Skeletal muscle cell (primary cell): ENCODE measurements around the gene KIF6.

ENCODE experiments used
- DNase-seq: peaks from one replicate; pipeline ENCODE4 v3.0.0-alpha.2; 2010; ENCODE audit warnings: low read depth
- H3K4me3 ChIP-seq: 2 replicates; pipeline ENCODE4 v1.5.1; 2011; ENCODE audit warnings: low read depth, mild to moderate bottlenecking, control low read depth, low read length, moderate library complexity

KIF6 gene

GRCh38 chr6:39565956-39566355 lies 159.3 kb downstream of the KIF6 start:
- no peak for DNase-seq
- no peak overlapping the region for H3K4me3 ChIP-seq

- no peak overlapping the region for H3K4me3 ChIP-seq
- DNase-seq, result no peak
These were observed 161.5 kb downstream of the KIF6 start for GRCh38 chr6:39563566-39564311.

DNA sequence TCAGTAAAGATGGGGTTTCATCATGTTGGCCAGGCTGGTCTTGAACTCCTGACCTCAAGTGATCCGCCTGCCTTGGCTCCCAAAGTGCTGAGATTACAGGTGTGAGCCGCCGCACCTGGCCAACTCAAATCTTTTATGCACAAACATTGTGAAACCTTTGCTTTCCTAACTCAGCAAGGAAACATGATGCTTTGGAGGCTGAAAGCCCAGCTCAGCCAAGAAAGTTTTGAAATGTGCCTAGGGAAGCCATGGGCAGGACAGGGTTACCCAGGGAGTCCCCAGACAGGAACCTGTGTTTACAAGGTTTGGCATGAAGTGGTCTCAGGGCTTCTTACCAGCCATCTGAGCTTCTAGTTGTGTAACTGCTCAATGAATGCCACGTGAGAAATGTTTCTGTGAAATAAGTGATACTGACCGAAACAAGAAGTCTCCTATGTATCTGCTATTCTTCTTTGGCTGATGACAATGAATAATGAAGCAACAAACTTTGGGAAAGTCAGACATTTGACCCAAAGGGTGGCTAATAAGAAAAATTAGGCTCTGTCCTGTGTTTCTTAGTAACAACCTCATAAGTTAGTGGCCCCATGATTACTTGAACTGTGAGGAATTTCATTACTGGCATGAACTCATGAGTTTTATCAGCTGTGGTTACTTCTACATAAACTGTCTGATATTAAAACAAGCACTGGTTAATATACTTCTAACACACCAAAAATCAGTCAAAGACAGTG lies 163.5 kb downstream of the KIF6 start:
- no peak for DNase-seq
- H3K4me3 ChIP-seq, result no peak overlapping the region

DNA sequence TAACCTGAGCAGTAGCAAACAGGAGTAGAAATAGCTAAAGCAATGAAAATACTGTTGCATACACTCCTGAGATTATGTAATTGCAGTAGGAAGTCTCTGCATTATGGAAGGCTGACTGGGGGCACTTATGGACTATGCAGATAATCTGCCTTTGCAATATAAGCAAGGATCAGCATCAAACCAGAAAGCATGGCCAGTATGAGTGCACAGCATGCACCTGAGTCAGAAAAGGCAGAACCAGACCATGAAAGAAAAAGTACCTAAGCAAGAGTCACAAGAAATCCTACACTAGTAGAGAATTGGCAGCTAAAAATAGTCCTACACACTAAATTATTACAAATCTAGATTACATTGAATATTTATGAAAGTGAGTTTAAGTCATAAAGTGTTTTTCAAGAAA lies 164.3 kb downstream of the KIF6 start:
- no peak overlapping the region for H3K4me3 ChIP-seq
- no peak for DNase-seq

DNA sequence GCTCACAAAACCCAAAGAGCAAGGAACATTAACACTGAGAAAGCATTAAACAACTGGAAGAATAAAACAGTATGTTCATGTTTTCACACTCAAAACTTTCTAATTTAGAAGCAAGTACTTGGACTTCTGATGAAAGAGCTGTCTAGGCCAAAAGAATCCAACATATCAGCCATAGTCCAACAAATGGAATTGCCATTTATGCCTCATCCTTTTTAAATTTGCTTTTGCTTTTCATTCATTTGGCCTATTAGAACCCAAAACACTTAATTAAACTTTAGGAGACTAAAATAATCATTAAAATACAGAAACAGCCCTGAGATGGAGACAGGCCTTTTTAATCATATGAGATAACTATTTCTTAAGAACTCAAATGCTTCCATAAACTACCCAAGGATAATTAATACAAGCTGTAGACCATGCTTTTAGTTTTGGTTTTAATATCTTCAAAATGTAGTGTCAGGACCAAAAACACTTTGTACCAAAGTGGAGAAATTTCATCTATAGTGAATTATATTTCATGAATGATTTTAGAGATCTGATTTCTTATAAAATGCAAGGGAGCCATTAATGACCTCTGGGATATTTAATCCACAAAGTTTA lies 166.5 kb downstream of the KIF6 start:
- no peak for DNase-seq
- H3K4me3 ChIP-seq, result no peak overlapping the region

GRCh38 chr6:39558079-39558478 lies 167.1 kb downstream of the KIF6 start:
- no peak overlapping the region for H3K4me3 ChIP-seq
- DNase-seq, result no peak

- no peak overlapping the region for H3K4me3 ChIP-seq
- no peak for DNase-seq
These were observed 170.1 kb downstream of the KIF6 start for GRCh38 chr6:39555136-39555535.

GRCh38 chr6:39553860-39554802 lies 171.1 kb downstream of the KIF6 start:
- H3K4me3 ChIP-seq, result no peak overlapping the region
- no peak for DNase-seq

DNA sequence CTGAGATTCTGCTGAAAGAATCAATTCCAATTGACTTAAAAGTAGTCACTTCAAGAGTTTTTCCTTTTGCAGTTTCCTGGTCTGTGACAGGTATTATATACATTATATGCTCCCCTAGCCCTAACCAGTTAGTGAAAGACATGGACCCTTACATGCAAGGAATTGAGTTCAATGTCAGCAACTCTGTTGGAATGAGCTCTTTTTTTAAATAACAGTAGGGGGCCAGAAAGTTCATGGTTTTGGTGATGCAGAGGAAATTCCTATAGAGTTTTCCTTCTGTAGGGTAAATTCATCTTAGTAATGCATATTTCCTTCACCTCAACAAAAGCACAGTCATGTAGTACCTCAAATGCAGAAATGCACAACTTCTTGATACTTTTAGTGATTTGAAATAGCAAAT lies 172.2 kb downstream of the KIF6 start:
- DNase-seq, result no peak
- no peak overlapping the region for H3K4me3 ChIP-seq

DNA sequence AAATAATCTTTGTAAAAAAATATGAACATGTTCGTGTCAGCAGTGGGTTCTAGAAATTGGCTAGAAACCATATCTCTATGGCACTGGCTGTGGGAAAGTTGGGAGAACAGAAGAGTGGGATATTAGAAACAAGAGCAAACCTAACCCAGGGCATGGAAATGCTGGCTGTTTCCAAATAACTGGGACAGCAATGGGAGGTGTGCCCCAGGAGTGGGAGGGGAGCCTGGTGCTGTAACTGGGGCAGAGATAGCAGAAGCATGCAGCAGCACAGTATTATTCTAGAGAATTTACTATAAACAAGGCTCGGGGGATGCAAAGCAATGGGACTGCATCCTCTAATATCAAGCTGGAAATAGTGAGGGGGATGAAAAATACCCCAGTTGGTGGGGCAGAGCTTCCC lies 175.0 kb downstream of the KIF6 start:
- DNase-seq, result no peak
- H3K4me3 ChIP-seq, result no peak overlapping the region

DNA sequence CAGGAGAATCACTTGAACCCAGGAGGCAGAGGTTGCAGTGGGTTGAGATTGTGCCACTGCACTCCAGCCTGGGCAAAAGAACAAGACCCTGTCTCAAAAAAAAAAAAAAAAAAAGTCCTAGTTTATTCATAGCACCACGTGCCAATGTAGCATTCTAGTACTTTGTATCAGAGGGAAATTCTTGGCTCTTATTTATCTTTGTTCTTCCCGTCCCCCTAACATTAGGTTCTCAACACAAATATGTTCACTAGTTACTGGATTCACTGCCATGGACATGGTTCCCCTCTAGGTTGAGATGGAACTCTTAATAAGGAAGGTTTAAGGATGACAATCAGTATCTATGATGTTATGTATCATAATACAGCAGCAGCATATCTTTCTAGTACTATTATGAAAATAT lies 178.5 kb downstream of the KIF6 start:
- no peak for DNase-seq

GRCh38 chr6:39543950-39544349 lies 181.3 kb downstream of the KIF6 start:
- H3K4me3 ChIP-seq, result no peak overlapping the region
- no peak for DNase-seq

More for the DNA sequence above, 178.5 kb downstream of the KIF6 start:
- no peak overlapping the region for H3K4me3 ChIP-seq

GRCh38 chr6:39543095-39543494 lies 182.1 kb downstream of the KIF6 start:
- DNase-seq, result no peak
- no peak overlapping the region for H3K4me3 ChIP-seq

- no peak for DNase-seq
- H3K4me3 ChIP-seq, result no peak overlapping the region
These were observed 184.8 kb downstream of the KIF6 start for GRCh38 chr6:39540454-39540853.

- no peak for DNase-seq
- H3K4me3 ChIP-seq, result no peak overlapping the region
These were observed 194.9 kb downstream of the KIF6 start for GRCh38 chr6:39530201-39530759.

- no peak overlapping the region for H3K4me3 ChIP-seq
- DNase-seq, result no peak
These were observed 197.2 kb downstream of the KIF6 start for GRCh38 chr6:39527792-39528564.

DNA sequence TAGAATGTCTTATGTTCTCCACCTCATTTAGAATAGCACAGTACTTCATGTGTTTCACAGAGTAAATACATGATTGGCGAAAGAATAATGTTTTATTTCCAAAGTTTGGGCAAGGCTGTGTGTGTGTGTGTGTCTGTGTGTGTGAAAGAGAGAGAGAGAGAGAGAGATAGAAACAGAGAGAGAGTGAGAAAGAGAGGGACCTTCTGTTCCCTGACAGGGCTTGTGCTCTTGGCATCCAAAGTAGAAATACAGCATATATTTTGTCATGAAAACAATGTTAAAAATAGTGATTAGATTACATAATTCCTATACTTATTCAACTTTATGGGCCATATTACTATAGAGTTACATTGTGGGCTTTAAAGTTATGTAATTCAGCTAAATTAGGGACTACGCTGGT lies 201.2 kb downstream of the KIF6 start:
- no peak overlapping the region for H3K4me3 ChIP-seq
- DNase-seq, result no peak

- H3K4me3 ChIP-seq, result no peak overlapping the region
- DNase-seq, result no peak
These were observed 203.2 kb downstream of the KIF6 start for GRCh38 chr6:39521958-39522357.

DNA sequence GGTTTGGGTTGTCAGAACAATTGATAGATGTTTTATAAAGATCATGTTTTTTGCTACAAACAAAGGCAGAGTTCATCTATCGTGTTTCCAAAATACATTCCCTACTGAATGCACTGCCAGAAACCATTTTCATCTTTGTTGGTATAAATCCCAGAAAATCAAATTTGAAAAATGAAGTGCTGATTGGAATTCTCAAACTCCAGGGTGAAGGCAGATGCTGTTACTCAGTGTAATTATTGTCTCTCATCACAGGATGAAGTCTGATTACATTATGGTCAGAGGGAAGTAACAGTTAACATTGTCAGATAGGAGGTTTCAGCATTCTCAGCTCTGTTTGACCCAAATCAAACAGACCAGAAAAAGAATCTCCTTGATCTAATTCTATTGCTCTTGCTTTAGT lies 204.3 kb downstream of the KIF6 start:
- DNase-seq, result no peak

More for the DNA sequence above, 204.3 kb downstream of the KIF6 start:
- no peak overlapping the region for H3K4me3 ChIP-seq
